Activated CD8-positive, alpha-beta memory T cell treated with anti-CD3 and anti-CD28 coated beads for 36 hours (primary cell): ENCODE measurements around the gene ADAM8. TPM values are rescaled to one million over a fixed set of nuclear protein-coding genes. Genes with fewer than 3 reads are reported as not detected.

Source experiments
- CTCF ChIA-PET: fragments of 350-600 bp; sonication (Branson Sonifier 250); formaldehyde crosslinking; loops from one replicate; lab custom pipeline; 2021; ENCODE audit warnings: antibody characterized with exemption; lab: Charles Lee
- POLR2A ChIA-PET: fragments of 350-600 bp; sonication (Branson Sonifier 250); formaldehyde crosslinking; loops from one replicate; lab custom pipeline; 2021; ENCODE audit warnings: antibody characterized with exemption; lab: Charles Lee
- total RNA-seq, 2 experiments: library from RNA; stranded (reverse); gene quantifications; one replicate each; pipeline ENCODE4 v1.2.3, GENCODE V29; 2021

The ADAM8 gene
- total RNA-seq, 2 experiments from 2014 or later = 68.5 to 70.1 TPM

- ChIA-PET CTCF (interaction anchor here (1.0 kb wide), 2 partner anchors 13 to 15 kb away, joined by 3 to 4 read pairs; no protein-coding TSS in a partner anchor), POLR2A (interaction anchor here (0.6 to 8.4 kb wide), 3 partner anchors 13 to 63 kb away, joined by 3 to 111 read pairs (median 3); partner anchors contain the start of gene ADAM8)
Observed at GRCh38 chr10:133261726-133262325, 14.8 kb downstream of the ADAM8 start.

- ChIA-PET CTCF (interaction anchor here (0.6 to 1.0 kb wide), 3 partner anchors 8 to 14 kb away, joined by 3 to 4 read pairs (median 3); no protein-coding TSS in a partner anchor), POLR2A (interaction anchor here (0.6 to 8.4 kb wide), 3 partner anchors 14 to 64 kb away, joined by 3 to 111 read pairs (median 3); partner anchors contain the start of gene ADAM8)
Observed at GRCh38 chr10:133260895-133261725, 15.6 kb downstream of the ADAM8 start.

- CTCF ChIA-PET = interaction anchor here (4.2 kb wide), 1 partner anchor 16 kb away, joined by 25 read pairs; no protein-coding TSS in a partner anchor
- POLR2A ChIA-PET = interaction anchor here (0.8 to 8.4 kb wide), 2 partner anchors 16 to 98 kb away, joined by 3 to 111 read pairs; partner anchors contain the start of genes ADAM8 and FUOM
Observed at GRCh38 chr10:133259602-133259989, 17.1 kb downstream of the ADAM8 start.

- POLR2A ChIA-PET = interaction anchor here (0.7 to 8.4 kb wide), 3 partner anchors 16 to 131 kb away, joined by 3 to 111 read pairs (median 3); partner anchors contain the start of genes ADAM8 and FUOM
- CTCF ChIA-PET = interaction anchor here (0.8 to 4.2 kb wide), 5 partner anchors 17 to 48 kb away, joined by 3 to 25 read pairs (median 4); no protein-coding TSS in a partner anchor
Observed at GRCh38 chr10:133258818-133259601, 17.7 kb downstream of the ADAM8 start.

DNA sequence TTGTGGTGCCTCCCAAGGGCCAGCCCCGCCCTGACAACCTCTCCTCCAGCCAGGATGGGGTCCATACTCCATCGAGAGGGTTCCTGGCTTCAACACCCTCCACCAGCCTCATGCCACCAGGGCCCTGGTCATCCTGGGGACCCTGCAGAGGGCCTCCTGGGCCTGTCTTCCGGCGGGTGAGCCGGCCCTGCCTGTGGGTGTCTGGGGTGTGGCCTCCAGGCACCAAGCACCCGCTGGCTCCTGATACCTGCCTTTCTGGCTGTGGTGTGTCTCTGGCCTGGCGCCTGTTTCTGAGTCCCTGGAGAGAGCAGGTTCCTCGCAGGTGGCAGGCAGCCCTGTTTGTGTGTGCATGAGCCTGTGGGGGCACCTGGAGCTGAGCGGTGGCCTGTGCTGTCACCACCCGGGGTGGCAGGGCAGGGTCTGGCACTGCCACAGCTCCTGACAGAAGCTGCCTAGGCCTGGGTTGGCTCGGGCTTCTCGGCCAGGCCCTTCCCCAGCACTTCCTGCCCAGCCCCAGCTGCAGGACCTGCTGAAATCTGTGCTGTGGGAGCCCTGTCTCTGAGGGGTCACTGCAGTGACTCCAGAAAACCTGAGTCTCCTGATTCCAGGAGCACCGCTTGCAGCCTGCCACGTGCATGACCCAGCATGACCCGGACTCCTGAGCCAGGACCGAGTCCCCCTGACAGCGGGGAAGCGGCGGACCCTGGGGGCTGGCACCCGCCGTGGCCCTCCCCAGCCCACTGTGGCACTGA is 18.4 kb downstream of the ADAM8 start:
- ChIA-PET CTCF (interaction anchor here (1.1 to 4.2 kb wide), 5 partner anchors 16 to 49 kb away, joined by 3 to 25 read pairs (median 4); no protein-coding TSS in a partner anchor), POLR2A (interaction anchor here (8.4 kb wide), 1 partner anchor 17 kb away, joined by 111 read pairs; the partner anchor contains the start of gene ADAM8)

DNA sequence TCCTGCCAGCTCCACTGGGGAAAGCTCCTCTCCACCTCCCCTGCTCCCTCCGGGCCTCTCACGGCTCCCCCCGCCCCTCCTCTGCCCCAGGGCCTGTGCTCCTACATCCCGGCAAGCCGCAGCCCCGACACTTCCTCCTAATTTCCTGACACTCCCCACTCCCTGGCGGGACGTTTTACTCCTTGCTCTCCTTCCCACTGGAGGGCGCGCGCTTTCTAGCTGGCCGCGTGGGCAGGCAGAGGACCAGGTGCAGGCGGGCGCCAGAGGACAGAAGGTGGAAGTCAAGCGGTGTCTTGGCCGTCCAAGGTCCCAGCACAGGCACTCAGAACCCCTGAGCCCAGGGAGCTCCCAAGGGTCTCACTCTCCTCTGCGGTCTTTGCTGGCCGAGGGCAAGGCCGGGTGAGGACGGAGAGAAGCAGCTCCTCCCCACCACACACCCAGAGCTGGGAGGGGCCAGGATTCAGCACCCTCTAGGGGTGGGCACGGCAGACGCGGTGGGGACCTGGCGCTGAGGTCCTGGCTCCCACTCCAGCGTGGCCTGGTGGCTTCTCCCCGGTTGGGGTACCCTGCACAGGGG is 19.1 kb downstream of the ADAM8 start:
- ChIA-PET POLR2A (interaction anchor here (0.6 to 8.4 kb wide), 2 partner anchors 17 to 18 kb away, joined by 5 to 111 read pairs; partner anchors contain the start of gene ADAM8), CTCF (interaction anchor here (0.7 to 4.2 kb wide), 7 partner anchors 15 to 143 kb away, joined by 3 to 25 read pairs (median 4); no protein-coding TSS in a partner anchor)

- ChIA-PET CTCF (no interaction called here), POLR2A (no interaction called here)
Observed at GRCh38 chr10:133255323-133255722, 21.3 kb downstream of the ADAM8 start.

DNA sequence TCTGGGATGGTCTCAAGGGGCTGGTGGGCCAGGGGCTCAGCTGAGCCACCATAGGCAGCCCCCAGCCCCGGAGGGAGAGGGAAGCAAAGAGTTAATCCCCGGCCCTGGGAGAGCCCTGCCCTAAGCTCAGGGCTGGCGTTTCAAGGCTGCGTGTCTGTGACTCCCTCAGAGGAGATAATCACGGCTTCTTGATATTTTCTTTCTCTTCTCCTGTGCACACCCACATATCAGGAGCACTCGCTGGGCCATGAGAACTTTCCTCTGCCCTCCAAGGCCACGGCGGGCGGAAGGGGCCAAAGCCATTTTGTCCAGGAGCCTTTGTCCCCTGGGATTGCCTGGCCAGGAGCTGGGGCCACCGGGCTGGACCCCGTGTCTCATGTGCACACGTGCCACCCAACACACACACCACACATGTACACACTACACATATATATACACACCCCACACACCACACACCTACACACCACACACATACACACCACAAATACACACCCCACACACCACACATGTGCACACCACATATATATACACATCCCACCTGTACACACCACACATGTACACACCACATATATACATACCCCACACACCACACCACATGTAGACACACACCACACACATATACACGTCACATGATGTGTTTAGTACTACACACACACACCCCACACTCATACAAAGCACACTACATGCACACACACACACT is 22.1 kb downstream of the ADAM8 start:
- ChIA-PET POLR2A (no interaction called here), CTCF (no interaction called here)

- ChIA-PET POLR2A (no interaction called here), CTCF (interaction anchor here (0.7 kb wide), 1 partner anchor 7 kb away, joined by 3 read pairs; no protein-coding TSS in a partner anchor)
Observed at GRCh38 chr10:133253361-133253955, 23.2 kb downstream of the ADAM8 start.

- ChIA-PET POLR2A (no interaction called here), CTCF (no interaction called here)
Observed at GRCh38 chr10:133252223-133252552, 24.5 kb downstream of the ADAM8 start.

- CTCF ChIA-PET = no interaction called here
- POLR2A ChIA-PET = no interaction called here
Observed at GRCh38 chr10:133251388-133252222, 25.1 kb downstream of the ADAM8 start.

DNA sequence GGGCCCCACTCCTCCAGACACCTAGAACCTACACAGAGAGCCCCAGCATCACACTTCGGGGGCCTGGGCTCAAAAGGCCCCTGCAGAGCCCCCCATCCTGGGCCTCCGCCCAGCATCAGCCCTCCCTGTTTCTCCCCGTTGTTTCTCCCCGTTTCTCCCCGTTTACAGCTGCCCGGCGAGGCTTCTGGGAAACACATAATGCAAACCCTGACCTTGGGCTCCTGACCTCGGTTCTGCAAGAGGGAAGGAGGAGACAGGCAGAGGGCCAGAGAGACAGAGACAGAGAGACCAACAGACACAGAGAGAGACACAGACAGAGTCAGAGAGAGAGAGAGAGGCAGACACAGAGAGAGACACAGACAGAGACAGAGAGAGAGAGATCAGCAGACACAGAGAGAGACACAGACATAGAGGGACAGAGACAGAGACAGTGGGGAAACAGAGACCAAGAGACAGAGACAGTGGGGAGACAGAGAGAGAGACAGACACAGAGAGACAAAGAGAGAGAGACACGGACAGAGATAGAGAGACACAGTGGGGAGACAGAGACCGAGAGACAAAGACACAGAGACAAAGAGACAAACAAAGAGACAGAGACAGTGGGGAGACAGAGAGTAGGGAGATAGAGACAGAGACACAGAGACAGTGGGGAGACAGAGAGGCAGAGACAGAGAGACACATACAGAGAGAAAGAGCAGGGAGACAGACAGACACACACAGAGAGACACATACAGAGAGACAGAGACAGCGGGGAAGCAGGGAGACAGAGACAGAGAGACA is 26.5 kb downstream of the ADAM8 start:
- ChIA-PET POLR2A (no interaction called here), CTCF (no interaction called here)

DNA sequence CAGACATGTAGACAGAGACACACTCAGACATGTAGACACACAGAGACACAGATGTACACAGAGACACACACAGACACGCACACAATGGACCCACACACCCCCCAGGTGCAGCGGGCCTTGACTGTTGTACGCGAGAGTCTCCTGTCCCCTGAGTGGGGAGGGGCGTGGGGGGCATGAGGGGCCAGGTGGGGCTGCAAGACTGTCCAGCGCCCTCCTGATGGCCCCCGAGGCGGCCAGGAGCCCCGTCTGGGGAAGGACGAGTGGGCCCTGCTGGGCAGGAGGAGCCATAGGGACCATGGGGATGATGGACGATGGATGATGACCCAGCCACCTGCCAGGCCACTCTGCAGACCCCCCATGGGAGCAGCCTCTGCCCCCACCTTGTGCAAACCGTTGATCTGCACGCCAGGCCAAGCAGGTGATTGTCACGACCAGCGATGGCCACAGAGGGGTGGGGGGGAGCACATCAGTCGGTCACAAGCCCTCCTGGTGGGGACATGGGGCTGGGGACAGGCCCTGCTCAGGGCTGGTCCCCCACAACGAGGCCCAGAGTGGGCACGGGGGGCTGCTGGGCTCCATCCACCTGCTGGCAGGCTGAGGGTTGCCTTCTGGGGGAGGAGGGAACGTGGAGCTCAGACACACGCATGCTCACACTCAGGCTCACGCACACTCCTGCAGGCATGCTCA is 27.4 kb downstream of the ADAM8 start:
- POLR2A ChIA-PET = no interaction called here
- CTCF ChIA-PET = no interaction called here

DNA sequence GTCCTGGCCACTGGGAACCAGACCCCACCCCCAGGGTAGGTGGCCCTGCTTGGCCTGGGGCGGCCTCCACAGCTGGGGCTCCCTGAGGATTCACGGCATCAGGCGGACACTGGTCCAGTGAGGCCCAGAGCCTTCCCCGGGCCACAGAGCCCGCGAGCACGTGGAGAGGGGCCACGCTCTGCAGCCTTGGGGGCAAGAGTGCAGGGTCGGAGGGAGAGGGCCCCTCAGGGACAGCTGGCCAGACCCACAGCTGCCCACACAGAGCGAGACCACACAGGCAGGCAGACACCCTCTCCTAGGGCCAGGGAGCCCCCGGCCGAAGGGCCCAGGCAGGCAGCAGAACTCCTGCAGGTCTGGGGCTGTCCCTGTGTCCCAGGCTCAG is 28.3 kb downstream of the ADAM8 start:
- POLR2A ChIA-PET = no interaction called here
- CTCF ChIA-PET = no interaction called here
